HepG2 (cell line): ENCODE measurements around the gene DLG2. TPM values are rescaled to one million over a fixed set of nuclear protein-coding genes. Genes with fewer than 3 reads are reported as not detected.

Experiments used
- ATAC-seq: fragments of 200-7000 bp; cut with Tn5 transposase; 3 replicates; pipeline ENCODE4 v1.9.1; 2020; ENCODE audit warnings: mild to moderate bottlenecking, moderate library complexity
- BruUV-seq: library from RNA; stranded (reverse); fragments of 400-500 nt; replicated peaks from 2 replicates; lab custom pipeline; 2021; lab: Mats Ljungman, UMichigan
- CTCF ChIA-PET: fragments of 300-600 bp; formaldehyde crosslinking; extraction: SDS; loops from one replicate; lab custom pipeline; 2021; ENCODE audit warnings: low total read pairs, inconsistent platforms, low intra/inter-chr PET ratio; lab: Yijun Ruan, JAX
- POLR2A ChIA-PET: fragments of 350-600 bp; sonication (Branson Sonifier 250); formaldehyde crosslinking; loops from one replicate; lab custom pipeline; 2020; ENCODE audit warnings: antibody characterized with exemption, inconsistent platforms; lab: Yijun Ruan, JAX
- DNase-seq: peaks from one replicate; pipeline ENCODE4 v3.0.0-alpha.2; 2015; ENCODE audit warnings: low spot score
- FAIRE-seq: peaks from 3 replicates; lab custom pipeline; 2011; peaks lifted over from hg19 to GRCh38; lab: Jason Lieb, UNC
- H2AFZ ChIP-seq: one replicate; pipeline ENCODE4 v1.6.1; 2011; ENCODE audit warnings: low read length, inconsistent platforms
- H3K27ac ChIP-seq: fragments of 300-600 bp; 3 replicates; pipeline ENCODE4 v1.8.0; 2011; ENCODE audit warnings: mixed run types, mild to moderate bottlenecking, mixed read lengths, low read length, inconsistent platforms; ENCODE audit not compliant: insufficient read depth; ENCODE audit errors: extremely low read length
- H3K27me3 ChIP-seq, 2 experiments: fragments of 200-600 bp in 1 of 2; 2 replicates in 1 of 2; 3 replicates in 1 of 2; pipeline versions ENCODE4 v1.6.0 to v1.8.0; 2011; ENCODE audit warnings: low read length in 2 of 2, mild to moderate bottlenecking in 2 of 2, moderate library complexity in 2 of 2, inconsistent platforms in 1 of 2; ENCODE audit not compliant: insufficient read depth in 2 of 2, control insufficient read depth in 1 of 2
- H3K36me3 ChIP-seq, 2 experiments: fragments of 200-600 bp in 1 of 2; replicated peaks in 1 of 2; 2 replicates in 1 of 2; 3 replicates in 1 of 2; pipeline versions ENCODE4 v1.5.1 to v1.8.0; 2011; ENCODE audit warnings: low read length in 2 of 2, inconsistent platforms in 1 of 2; ENCODE audit not compliant: insufficient read depth in 2 of 2, control insufficient read depth in 1 of 2
- H3K4me1 ChIP-seq: 2 replicates; pipeline ENCODE4 v1.5.1; 2012; ENCODE audit warnings: low read length, inconsistent platforms; ENCODE audit not compliant: insufficient read depth
- H3K4me2 ChIP-seq: 2 replicates; pipeline ENCODE4 v1.6.0; 2011; ENCODE audit warnings: low read depth, low read length, inconsistent platforms
- H3K4me3 ChIP-seq, 3 experiments: fragments of 200-600 bp in 1 of 3; sonication (generic), shearing (Covaris generic) in 1 of 3; replicated peaks in 1 of 3; 2 replicates each; pipeline ENCODE4 v1.5.1; 2011 to 2016; ENCODE audit warnings: low read length in 3 of 3, inconsistent platforms in 2 of 3, low read depth in 2 of 3, mild to moderate bottlenecking in 2 of 3, control low read depth in 1 of 3, mixed read lengths in 1 of 3; ENCODE audit not compliant: insufficient read depth in 1 of 3
- H3K79me2 ChIP-seq: one replicate; pipeline ENCODE4 v1.6.1; 2011; ENCODE audit warnings: low read length, inconsistent platforms; ENCODE audit not compliant: insufficient read depth
- H3K9ac ChIP-seq: 2 replicates; pipeline ENCODE4 v1.6.0; 2011; ENCODE audit warnings: mild to moderate bottlenecking, low read depth, low read length, inconsistent platforms; ENCODE audit not compliant: insufficient read depth
- H3K9me3 ChIP-seq: 2 replicates; pipeline ENCODE4 v1.5.1; 2012; ENCODE audit warnings: mild to moderate bottlenecking, low read length
- H4K20me1 ChIP-seq: 2 replicates; pipeline ENCODE4 v1.6.0; 2011; ENCODE audit warnings: inconsistent platforms, mild to moderate bottlenecking, low read length, moderate library complexity; ENCODE audit not compliant: insufficient read depth
- DNMT1 ChIP-seq: sonication (generic); formaldehyde crosslinking; IDR thresholded peaks from 2 replicates; pipeline ENCODE4 v1.5.1; 2020; ENCODE audit warnings: mild to moderate bottlenecking, missing genetic modification reagents
- IRF2 ChIP-seq: IDR thresholded peaks from 2 replicates; pipeline ENCODE4 v1.6.1; 2018; ENCODE audit warnings: missing genetic modification reagents, missing compliant biosample characterization
- MXI1 ChIP-seq: IDR thresholded peaks from 3 replicates; pipeline ENCODE4 v1.6.1; 2012; ENCODE audit warnings: low read depth, low read length, inconsistent platforms, borderline replicate concordance
- TSC22D2 ChIP-seq: sonication (generic); formaldehyde crosslinking; IDR thresholded peaks from 2 replicates; pipeline ENCODE4 v1.5.1; 2020; ENCODE audit warnings: missing genetic modification reagents, mild to moderate bottlenecking, borderline replicate concordance
- ZBTB10 ChIP-seq: sonication (generic); formaldehyde crosslinking; IDR thresholded peaks from 2 replicates; pipeline ENCODE4 v1.4.0; 2020; ENCODE audit warnings: missing genetic modification reagents, borderline replicate concordance
- ZMYM3 ChIP-seq: sonication (generic); formaldehyde crosslinking; IDR thresholded peaks from 2 replicates; pipeline ENCODE4 v1.5.1; 2020; ENCODE audit warnings: mild to moderate bottlenecking, missing genetic modification reagents
- ZNF253 ChIP-seq: sonication (generic); formaldehyde crosslinking; IDR thresholded peaks from 2 replicates; pipeline ENCODE4 v1.8.0; 2022; ENCODE audit warnings: mild to moderate bottlenecking, missing genetic modification reagents, borderline replicate concordance
- ZNF367 ChIP-seq: sonication (generic); formaldehyde crosslinking; IDR thresholded peaks from 2 replicates; pipeline ENCODE4 v1.4.0; 2020; ENCODE audit warnings: missing genetic modification reagents, borderline replicate concordance
- WGBS: methylation state at CpG from one replicate; pipeline ENCODE4 v1.1.6; 2017; ENCODE audit warnings: low lambda C conversion rate; 5-methylcytosine and 5-hydroxymethylcytosine counted together
- in situ Hi-C: cut with HindIII; loops from 2 replicates; pipeline ENCODE4 v1.10.0; 2017; ENCODE audit warnings: low pct_unique_long_range_greater_than_20kb; ENCODE audit not compliant: extremely low pct_ligation_motif_present
- intact Hi-C: fragments of 100-400 bp; cut with micrococcal nuclease; formaldehyde crosslinking; loops from one replicate; pipeline ENCODE4 v1.10.0; 2022; ENCODE audit not compliant: unreplicated experiment
- polyA plus RNA-seq, 8 experiments: library from polyadenylated mRNA; depleted of rRNA in 3 of 8; stranded (reverse) in 7 of 8; unstranded in 1 of 8; fragments of >200 nt; fragmentation: Illumina TruSeq in 4 of 8; extraction: Trizol in 4 of 8; gene quantifications; 2 replicates each; pipeline versions ENCODE4 v1.2.1 to v1.2.3, GENCODE V29; 2011 to 2016; ENCODE audit warnings: low read depth in 4 of 8, missing spikeins in 1 of 8, mixed read lengths in 1 of 8; ENCODE audit not compliant: insufficient read depth in 1 of 8
- total RNA-seq, 5 experiments: library from RNA; depleted of rRNA; stranded (reverse); fragments of >200 nt; fragmentation: Illumina TruSeq; extraction: Trizol; gene quantifications; 2 replicates each; pipeline ENCODE4 v1.2.3, GENCODE V29; 2016; ENCODE audit warnings: low read depth in 1 of 5
- TF ChIP-seq, protein P1 (sequence below): sonication (generic); formaldehyde crosslinking; IDR thresholded peaks from 2 replicates; pipeline ENCODE4 v1.4.0; 2020; ENCODE audit warnings: mild to moderate bottlenecking, missing genetic modification reagents

Gene DLG2
- total and polyA plus RNA-seq, 2 of the 13 experiments (the other 11 are each of a cell fraction or from before 2014, with no cell fraction given), result 0.46 to 1.0 TPM

DNA sequence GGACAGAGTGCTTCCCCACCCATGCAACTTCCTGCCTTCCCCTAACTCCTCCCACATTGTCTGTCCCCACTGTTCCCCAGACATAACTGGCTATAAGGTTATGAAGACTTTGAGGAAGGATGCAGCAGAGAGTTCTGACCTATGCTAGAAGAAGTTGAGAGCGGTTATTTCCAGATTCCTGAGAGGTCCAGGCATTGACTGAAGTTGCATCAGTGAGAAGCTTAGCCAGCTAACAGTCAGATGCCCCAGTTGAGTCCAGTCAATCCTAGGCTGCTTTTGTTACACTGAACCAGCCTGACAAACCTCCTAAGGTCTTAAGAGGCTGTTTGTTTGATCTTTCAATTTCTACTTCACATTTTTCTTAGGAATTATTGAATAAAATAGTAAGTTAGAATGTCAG, 1403.1 kb downstream of the DLG2 start:
- Histone ChIP-seq H3K36me3 (no peaks in the 10 kb centered on the region), H3K9me3 (no peaks in the 10 kb centered on the region), H3K9ac (no peak overlapping the region), H3K79me2 (no peaks in the 10 kb centered on the region), H3K4me3 (no peak overlapping the region), H2AFZ (no peak overlapping the region), H3K4me1 (no peaks in the 10 kb centered on the region), H4K20me1 (no peaks in the 10 kb centered on the region), H3K4me2 (no peak overlapping the region), H3K27me3 (no peaks in the 10 kb centered on the region), H3K27ac (no peak overlapping the region)
- in situ Hi-C loops, result no loop called here
- BruUV-seq, result no TSS peak
- 17% methylated on average over 1 of the region's 1 CpG for WGBS
- no peak for TF ChIP-seq ZBTB10 (CRISPR knock-in tag)
- TF ChIP-seq IRF2 (CRISPR knock-in tag), result no peak
- TF ChIP-seq DNMT1 (CRISPR knock-in tag), result no peak
- TF ChIP-seq ZNF253 (CRISPR knock-in tag), result no peak
- POLR2A ChIA-PET, result no interaction called here
- CTCF ChIA-PET, result no interaction called here
- intact Hi-C loops, result no loop called here
- DNase-seq, result no peak
- ATAC-seq, result no peak
- no peak for FAIRE-seq

GRCh38 chr11:84218318-84218717, 1408.8 kb downstream of the DLG2 start:
- POLR2A ChIA-PET, result no interaction called here
- no TSS peak for BruUV-seq
- H4K20me1 ChIP-seq, result no peaks in the 10 kb centered on the region
- H3K9me3 ChIP-seq, result no peaks in the 10 kb centered on the region
- WGBS, result 14% methylated on average over 4 of the region's 4 CpGs
- FAIRE-seq (no peak), DNase-seq (no peak)
- H3K27ac ChIP-seq, result no peak overlapping the region
- no peak overlapping the region for H3K4me2 ChIP-seq
- H3K27me3 ChIP-seq, result no peaks in the 10 kb centered on the region
- intact Hi-C loops, result no loop called here
- TF ChIP-seq MXI1, result no peak
- TF ChIP-seq, protein P1, sequence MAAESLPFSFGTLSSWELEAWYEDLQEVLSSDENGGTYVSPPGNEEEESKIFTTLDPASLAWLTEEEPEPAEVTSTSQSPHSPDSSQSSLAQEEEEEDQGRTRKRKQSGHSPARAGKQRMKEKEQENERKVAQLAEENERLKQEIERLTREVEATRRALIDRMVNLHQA (CRISPR knock-in tag), result no peak
- TF ChIP-seq ZNF367 (CRISPR knock-in tag), result no peak
- no peak for TF ChIP-seq TSC22D2
- TF ChIP-seq ZMYM3 (CRISPR knock-in tag), result no peak
- TF ChIP-seq, all 625 proteins: peak for 0
- H3K4me1 ChIP-seq, result no peaks in the 10 kb centered on the region
- CTCF ChIA-PET, result no interaction called here
- H3K9ac ChIP-seq, result no peak overlapping the region
- ATAC-seq, result no peak
- in situ Hi-C loops, result no loop called here
- H3K79me2 ChIP-seq, result no peaks in the 10 kb centered on the region
- no peaks in the 10 kb centered on the region for H3K36me3 ChIP-seq
- no peak overlapping the region for H2AFZ ChIP-seq
- no peak overlapping the region for H3K4me3 ChIP-seq
